Right lobe of liver (tissue), 6 donors: ENCODE data around the gene GGA1. TPM values are rescaled to one million over a fixed set of nuclear protein-coding genes. Genes with fewer than 3 reads are reported as not detected.

Experiments used
- ATAC-seq, 4 donors: fragments of 200-7000 bp; cut with Tn5 transposase; one replicate each; pipeline ENCODE4 v1.9.1; 2020; ENCODE audit warnings: mild to moderate bottlenecking in 4 of 4, moderate library complexity in 4 of 4
- DNase-seq, 3 donors: peaks; one replicate each; pipeline ENCODE4 v3.0.0-alpha.2; 2020
- H3K27ac ChIP-seq, 3 donors: fragments of 200-600 bp; one replicate each; pipeline ENCODE4 v1.8.0; 2022
- H3K27me3 ChIP-seq, 2 donors: fragments of 200-600 bp; one replicate each; pipeline ENCODE4 v1.8.0; 2022
- H3K36me3 ChIP-seq, 4 donors: fragments of 200-600 bp; sonication (generic) in 1 of 4; one replicate each; pipeline versions ENCODE4 v1.5.1 to v1.8.0; 2017 to 2022; ENCODE audit warnings: control low read depth in 1 of 4
- H3K4me1 ChIP-seq, 4 donors: fragments of 200-600 bp; sonication (generic) in 1 of 4; one replicate each; pipeline versions ENCODE4 v1.5.1 to v1.8.0; 2017 to 2022; ENCODE audit warnings: control low read depth in 1 of 4
- H3K4me3 ChIP-seq, 3 donors: fragments of 200-600 bp; one replicate each; pipeline ENCODE4 v1.8.0; 2022
- H3K9me3 ChIP-seq, 4 donors: fragments of 200-600 bp; sonication (generic) in 1 of 4; one replicate each; pipeline versions ENCODE4 v1.5.1 to v1.8.0; 2017 to 2022; ENCODE audit warnings: control low read depth in 1 of 4
- POLR2A ChIP-seq: fragments of 450-650 bp; IDR thresholded peaks from one replicate; pipeline ENCODE4 v1.6.1; 2017; ENCODE audit warnings: antibody characterized with exemption, mild to moderate bottlenecking
- WGBS: methylation state at CpG from one replicate; pipeline ENCODE4 v1.1.6; 2018; ENCODE audit warnings: low coverage, low lambda C conversion rate; ENCODE audit not compliant: insufficient coverage; ENCODE audit errors: missing lambda C conversion rate; 5-methylcytosine and 5-hydroxymethylcytosine counted together
- intact Hi-C, 2 donors: fragments of 100-400 bp; cut with DNase I; formaldehyde crosslinking; loops; one replicate each; pipeline versions ENCODE4 v1.11.2 to v1.14.1; 2022
- total RNA-seq, 6 experiments: library from RNA; depleted of rRNA in 2 of 6; stranded (reverse); fragments of >200 nt in 2 of 6; fragmentation: NEBNext Ultra II Directional in 3 of 6; extraction: Animal tissue kit (Norgen Biotek cat#: 25700) in 3 of 6; gene quantifications; one replicate each; pipeline versions ENCODE4 v1.1.0 to v1.2.4, GENCODE V29; 2016 to 2023
- TF ChIP-seq, protein P1 (sequence below), 4 donors: fragments of 200-600 bp in 3 of 4; fragments of 450-650 bp in 1 of 4; IDR thresholded peaks; one replicate each; pipeline versions ENCODE4 v1.5.1 to v1.8.0; 2016 to 2022; ENCODE audit warnings: antibody characterized with exemption in 4 of 4, mild to moderate bottlenecking in 2 of 4
- donor health status: DM: no; HTN: yes; CAD: no.
- donor health status: DM: no; HTN: no; CAD: no.
- donor health status: DM: no; HTN: no; CAD: no.
- donor health status: DM: no; HTN: yes; CAD: no.
- donor health status: DM: no; HTN: yes; CAD: no.

Gene GGA1
- total RNA-seq, 6 experiments from 2014 or later = 18.4 to 27.3 (median 24.1) TPM

- H3K4me1 ChIP-seq = peaks cover 0 to 10% (median 3%) of the 10 kb centered on the region in 4 donors
- H3K36me3 ChIP-seq = peaks cover 0 to 38% (median 8%) of the 10 kb centered on the region in 4 donors
- no peaks in the 10 kb centered on the region for H3K9me3 ChIP-seq
- 94% methylated on average over 2 of the region's 7 CpGs for WGBS
- DNase-seq = no peak
- H3K4me3 ChIP-seq = no peak overlapping the region
- no peaks in the 10 kb centered on the region for H3K27me3 ChIP-seq
- TF ChIP-seq POLR2A = no peak
- TF ChIP-seq, protein P1, sequence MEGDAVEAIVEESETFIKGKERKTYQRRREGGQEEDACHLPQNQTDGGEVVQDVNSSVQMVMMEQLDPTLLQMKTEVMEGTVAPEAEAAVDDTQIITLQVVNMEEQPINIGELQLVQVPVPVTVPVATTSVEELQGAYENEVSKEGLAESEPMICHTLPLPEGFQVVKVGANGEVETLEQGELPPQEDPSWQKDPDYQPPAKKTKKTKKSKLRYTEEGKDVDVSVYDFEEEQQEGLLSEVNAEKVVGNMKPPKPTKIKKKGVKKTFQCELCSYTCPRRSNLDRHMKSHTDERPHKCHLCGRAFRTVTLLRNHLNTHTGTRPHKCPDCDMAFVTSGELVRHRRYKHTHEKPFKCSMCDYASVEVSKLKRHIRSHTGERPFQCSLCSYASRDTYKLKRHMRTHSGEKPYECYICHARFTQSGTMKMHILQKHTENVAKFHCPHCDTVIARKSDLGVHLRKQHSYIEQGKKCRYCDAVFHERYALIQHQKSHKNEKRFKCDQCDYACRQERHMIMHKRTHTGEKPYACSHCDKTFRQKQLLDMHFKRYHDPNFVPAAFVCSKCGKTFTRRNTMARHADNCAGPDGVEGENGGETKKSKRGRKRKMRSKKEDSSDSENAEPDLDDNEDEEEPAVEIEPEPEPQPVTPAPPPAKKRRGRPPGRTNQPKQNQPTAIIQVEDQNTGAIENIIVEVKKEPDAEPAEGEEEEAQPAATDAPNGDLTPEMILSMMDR (IDR thresholded peaks at IDR 0.05) = no peak
- intact Hi-C loops = loop anchor here in 1 of 2 donors (10.0 kb wide), 1 partner anchor 55 kb away; the partner anchor contains the start of gene LGALS1
- no peak for ATAC-seq
- no peak overlapping the region for H3K27ac ChIP-seq
Measured at GRCh38 chr22:37619991-37620390, 11.4 kb downstream of the GGA1 start.

DNA sequence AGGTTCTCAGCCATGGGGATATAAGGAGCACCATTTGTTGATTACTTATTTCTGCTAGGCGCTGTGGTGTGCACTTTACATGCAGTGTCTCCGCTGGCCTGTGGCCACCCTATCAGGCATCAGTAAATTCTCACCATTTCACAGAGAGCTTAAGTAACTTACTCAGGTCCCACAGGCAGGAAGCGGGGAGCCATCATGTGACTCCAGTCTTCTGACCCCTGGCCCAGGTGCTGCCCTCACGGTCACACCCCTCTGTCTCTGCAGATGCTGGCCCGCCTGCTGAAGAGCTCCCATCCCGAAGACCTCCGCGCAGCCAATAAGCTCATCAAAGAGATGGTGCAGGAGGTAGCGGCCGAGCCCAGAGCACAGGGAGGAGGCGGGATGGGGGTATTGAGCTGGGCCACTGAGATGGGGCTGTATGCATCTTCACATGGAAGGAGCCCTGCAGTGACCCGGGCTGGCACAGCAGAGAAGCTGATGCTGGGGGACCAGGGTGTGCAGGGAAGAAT lies 12.8 kb downstream of the GGA1 start:
- 95% methylated on average over 10 of the region's 12 CpGs for WGBS
- Histone ChIP-seq H3K27me3 (no peaks in the 10 kb centered on the region), H3K4me1 (peaks cover 2 to 22% (median 13%) of the 10 kb centered on the region in 4 donors), H3K36me3 (peaks cover 0 to 35% (median 8%) of the 10 kb centered on the region in 4 donors), H3K27ac (no peak overlapping the region), H3K4me3 (no peak overlapping the region), H3K9me3 (no peaks in the 10 kb centered on the region)
- ATAC-seq (no peak), DNase-seq (no peak)
- no peak for TF ChIP-seq POLR2A
- TF ChIP-seq, protein P1 (IDR thresholded peaks at IDR 0.05) = no peak
- intact Hi-C loops = loop anchor here in 1 of 2 donors (10.0 kb wide), 1 partner anchor 53 kb away; the partner anchor contains the start of gene LGALS1

- H3K9me3 ChIP-seq = no peaks in the 10 kb centered on the region
- peaks cover 2 to 32% (median 21%) of the 10 kb centered on the region in 4 donors for H3K4me1 ChIP-seq
- H3K27me3 ChIP-seq = no peaks in the 10 kb centered on the region
- DNase-seq (peak in 1 of 3 donors; percentile 58), ATAC-seq (peak; percentile 37 to 52 (median 50))
- H3K27ac ChIP-seq = no peak overlapping the region
- WGBS = 9% methylated on average over 4 of the region's 22 CpGs
- peaks cover 0 to 20% (median 5%) of the 10 kb centered on the region in 4 donors for H3K36me3 ChIP-seq
- no peak overlapping the region for H3K4me3 ChIP-seq
- TF ChIP-seq, protein P1 (IDR thresholded peaks at IDR 0.05) = peak; percentile 50 to 87 (median 82)
- TF ChIP-seq POLR2A = no peak
- intact Hi-C loops = loop anchor here in 1 of 2 donors (10.0 kb wide), 1 partner anchor 51 kb away; the partner anchor contains the start of gene LGALS1
Measured at GRCh38 chr22:37623075-37624016, 14.7 kb downstream of the GGA1 start.

DNA sequence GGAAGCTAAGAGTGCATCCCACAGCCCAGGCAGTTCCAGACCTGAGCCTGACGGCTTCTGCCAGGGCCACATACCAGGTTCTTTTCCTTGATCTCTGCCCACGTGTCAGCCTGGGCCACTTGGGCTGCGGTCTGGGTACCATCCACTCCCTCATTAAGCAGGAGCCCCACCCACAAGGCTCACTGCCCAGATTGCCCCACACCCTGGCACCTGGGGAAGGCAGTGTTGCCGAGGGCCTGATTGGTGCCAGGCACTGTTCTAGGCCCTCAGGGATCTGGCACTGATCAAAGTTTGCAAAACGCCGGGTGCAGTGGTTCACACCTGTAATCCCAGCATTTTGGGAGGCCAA lies 15.4 kb downstream of the GGA1 start:
- H3K4me1 ChIP-seq = peaks cover 2 to 32% (median 21%) of the 10 kb centered on the region in 4 donors
- no peak for TF ChIP-seq POLR2A
- H3K9me3 ChIP-seq = no peaks in the 10 kb centered on the region
- intact Hi-C loops = loop anchor here in 1 of 2 donors (10.0 kb wide), 1 partner anchor 51 kb away; the partner anchor contains the start of gene LGALS1
- DNase-seq = peak; percentile 60 to 86 (median 74)
- peak; percentile 11 to 38 (median 26) for ATAC-seq
- 28% methylated on average over 2 of the region's 6 CpGs for WGBS
- H3K27me3 ChIP-seq = no peaks in the 10 kb centered on the region
- no peak overlapping the region for H3K4me3 ChIP-seq
- H3K27ac ChIP-seq = no peak overlapping the region
- H3K36me3 ChIP-seq = peaks cover 0 to 14% (median 5%) of the 10 kb centered on the region in 4 donors
